DMS 273 (cell line): Measurements from ENCODE around the gene NSL1.
A peak's percentile ranks its signal among the peaks of the same experiment; 100 is the strongest.
"Not testable (repeated sequence)": the region's sequence is repeated elsewhere in the genome, so short reads cannot be mapped to it uniquely, and the experiment has no call there.

Experiments
- DNase-seq: peaks from one replicate; lab custom pipeline; 2025; ENCODE audit not compliant: unreplicated experiment; lab: John Stamatoyannopoulos, UW

Gene NSL1

DNA sequence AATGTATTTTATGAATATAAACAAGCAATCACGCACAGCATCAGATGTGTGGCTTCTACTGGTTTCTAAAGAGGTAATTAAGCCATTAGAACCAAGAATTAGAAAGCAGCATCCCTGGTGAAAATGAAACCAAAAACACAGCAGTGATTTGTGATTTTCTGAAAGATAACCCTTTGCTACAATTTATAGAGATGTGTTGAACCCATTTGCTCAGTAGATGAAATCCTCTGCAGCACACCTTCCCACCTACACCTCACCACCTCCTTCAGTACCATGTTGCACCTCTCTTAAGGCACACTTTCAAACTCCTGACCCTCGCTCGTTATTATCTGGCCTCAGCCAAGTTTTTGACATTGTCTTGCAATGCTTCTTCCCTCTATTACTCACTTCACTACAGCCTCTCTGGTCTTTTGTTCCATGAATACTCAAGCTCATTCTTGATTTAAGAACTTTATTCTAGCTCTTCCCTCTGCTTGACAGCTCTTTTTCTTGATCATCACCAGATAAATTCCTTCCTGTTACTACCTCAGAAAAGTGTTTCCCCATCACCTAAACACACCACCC is 38.6 kb downstream of the NSL1 start:
- DNase-seq = no peak

DNA sequence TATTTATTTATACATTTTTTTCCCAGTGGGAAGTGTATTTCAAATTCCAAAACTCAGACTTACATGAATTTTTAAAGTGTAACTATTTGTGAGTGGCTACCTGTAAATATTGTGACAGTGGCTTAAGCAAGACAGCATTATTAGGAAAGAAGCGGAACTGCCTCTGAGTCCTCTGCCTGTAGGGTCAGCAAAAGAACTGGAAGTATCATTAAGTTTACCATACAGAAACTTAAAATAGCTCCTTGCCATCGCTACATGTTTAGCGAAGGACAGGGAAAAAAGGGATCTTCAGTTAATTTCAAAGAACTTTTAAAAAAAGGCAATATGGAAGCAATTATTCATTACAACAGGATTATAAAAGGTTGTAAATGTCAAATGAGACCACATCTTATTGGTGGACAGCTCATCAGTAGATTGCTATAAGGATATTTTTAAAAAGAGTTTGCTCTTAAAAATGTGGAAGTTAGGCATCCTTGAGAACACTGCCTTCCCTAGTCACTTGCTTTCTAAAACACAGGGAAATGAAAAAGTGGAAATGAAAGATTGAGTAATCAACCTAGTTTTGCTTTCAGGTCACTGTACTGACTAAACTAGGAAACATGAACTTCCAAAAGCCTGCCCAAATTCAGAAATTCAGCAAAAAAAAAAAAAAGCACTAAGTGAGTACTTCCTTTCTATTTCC is 39.2 kb downstream of the NSL1 start:
- DNase-seq = no peak

DNA sequence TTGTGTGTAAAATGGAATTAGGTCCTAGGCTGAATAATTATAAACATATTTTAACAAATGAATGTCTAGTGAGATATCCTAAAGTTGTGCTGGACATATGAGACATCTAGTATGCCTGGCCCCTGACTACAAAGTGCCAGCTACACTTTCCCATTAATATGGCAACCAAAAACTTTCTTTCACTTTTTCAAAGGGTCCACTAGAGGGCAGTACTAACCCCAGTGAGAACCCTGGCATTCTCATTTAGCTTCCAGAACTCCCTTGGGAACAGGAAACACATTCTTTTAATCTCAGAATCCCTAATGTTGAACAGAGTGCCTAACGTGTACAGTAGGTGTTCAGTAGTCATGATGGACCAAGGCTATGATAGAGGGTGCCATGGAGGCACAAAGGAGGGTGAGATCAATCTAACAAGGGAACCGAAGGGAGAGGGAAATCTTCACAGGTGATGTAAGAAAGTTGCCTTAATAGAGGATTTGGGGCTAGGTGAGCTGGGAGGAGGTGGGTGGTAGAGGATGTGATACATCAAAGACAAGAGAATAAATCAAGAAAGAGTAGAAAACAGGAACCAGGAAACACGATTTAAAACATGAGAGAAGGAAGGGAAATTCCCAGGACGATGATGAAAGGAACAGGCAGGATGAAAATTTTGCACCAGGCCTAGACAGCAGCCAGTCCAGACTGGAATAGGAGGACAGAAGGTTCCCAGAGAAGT is 41.6 kb downstream of the NSL1 start:
- peak; percentile 80 for DNase-seq

DNA sequence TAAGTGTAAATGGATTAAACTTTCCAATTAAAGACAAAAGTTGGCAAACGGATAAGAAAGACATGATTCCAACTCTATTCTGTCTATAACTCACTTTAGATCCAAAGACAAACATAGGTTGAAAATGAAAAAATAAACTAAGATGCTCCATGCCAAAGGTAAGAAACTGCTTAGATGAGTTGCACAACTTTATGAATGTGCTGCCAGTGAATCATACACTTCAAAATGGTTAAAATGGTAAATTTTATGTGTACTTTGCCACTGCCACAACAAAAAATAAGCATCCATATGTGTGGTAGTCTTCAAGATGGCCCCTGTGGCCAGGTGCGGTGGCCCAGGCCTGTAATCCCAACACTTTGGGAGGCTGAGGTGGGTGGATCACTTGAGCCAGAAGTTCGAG is 45.0 kb downstream of the NSL1 start:
- DNase-seq = no peak

DNA sequence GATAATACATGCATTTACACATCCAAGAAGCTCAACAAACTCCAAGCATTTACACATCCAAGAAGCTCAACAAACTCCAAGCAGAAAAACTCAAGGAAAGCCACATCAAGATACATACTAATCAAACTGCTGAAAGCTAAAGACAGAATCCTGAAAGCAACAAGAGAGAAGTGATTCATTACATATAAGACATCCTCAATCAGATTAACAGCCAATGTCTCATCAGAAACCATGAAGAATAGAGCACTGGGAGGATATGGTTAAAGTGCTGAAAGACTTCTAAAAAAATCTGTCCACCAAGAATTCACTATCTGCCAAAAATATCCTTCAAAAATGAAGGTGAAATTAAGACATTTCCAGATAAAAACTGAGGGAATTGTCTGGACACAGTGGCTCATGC is 46.3 kb downstream of the NSL1 start:
- DNase-seq = no peak

DNA sequence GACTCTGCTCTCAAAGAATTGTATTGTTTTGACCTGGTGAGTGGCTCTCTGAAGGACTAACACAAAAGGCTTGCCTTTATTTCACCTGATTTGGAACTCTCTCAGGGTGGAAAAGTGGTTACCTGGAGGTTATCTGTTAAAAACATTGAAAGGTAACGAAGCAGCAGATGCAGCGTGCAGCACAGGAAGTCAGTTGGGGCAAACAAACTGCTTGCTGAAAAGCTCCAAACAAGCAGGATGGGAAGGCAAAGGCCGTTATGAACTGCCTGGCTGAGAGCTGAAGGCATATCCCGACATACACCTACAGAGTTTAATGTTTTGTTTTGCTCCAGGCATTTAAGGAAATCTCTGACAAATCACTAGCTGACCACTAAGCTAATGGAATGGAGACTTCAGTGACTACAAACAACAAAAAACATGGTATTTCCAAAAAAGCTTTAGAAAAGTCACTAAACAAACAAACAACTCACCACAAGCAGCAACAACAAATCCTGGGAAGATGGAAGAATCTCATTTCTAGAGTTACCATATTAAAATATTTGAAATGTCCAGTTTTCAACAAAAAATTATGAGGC is 47.6 kb downstream of the NSL1 start:
- no peak for DNase-seq

DNA sequence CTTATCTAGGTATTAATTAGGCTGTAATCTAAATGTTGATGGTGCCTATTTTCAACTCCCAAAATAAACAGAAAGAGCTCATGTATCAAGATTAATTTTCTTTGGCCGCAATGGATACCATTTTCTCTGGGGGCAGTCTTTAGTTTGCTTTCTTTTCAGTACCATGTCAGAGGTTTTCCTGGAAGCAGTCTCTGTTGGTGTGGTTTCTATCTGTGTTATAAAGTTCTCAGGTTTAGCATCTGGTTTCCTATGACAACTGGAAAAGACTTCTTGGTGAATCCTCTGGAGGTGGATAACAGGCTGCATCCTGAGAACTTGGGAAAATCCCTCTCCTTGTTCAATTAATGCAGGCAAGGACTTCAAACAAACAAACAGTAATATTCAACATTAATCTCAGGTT is 53.2 kb downstream of the NSL1 start:
- DNase-seq = no peak

DNA sequence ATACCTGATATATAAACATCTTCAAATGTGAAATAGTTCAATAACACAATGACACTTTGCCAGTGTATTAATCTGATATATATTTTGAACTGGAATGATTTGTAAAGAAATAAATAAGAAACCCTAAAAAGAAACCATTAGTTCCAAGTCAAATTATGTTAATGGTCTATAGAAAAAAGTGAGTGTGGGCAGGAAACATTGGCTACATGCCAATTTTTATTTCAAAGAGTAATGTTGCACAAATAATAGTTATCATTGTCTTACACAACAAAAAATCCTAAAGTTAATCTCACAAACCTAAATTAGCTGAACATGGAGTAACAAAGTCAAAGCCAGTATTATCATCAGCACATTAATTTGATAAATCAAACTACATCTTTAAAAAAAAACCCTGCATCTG is 54.0 kb downstream of the NSL1 start:
- DNase-seq = no peak

DNA sequence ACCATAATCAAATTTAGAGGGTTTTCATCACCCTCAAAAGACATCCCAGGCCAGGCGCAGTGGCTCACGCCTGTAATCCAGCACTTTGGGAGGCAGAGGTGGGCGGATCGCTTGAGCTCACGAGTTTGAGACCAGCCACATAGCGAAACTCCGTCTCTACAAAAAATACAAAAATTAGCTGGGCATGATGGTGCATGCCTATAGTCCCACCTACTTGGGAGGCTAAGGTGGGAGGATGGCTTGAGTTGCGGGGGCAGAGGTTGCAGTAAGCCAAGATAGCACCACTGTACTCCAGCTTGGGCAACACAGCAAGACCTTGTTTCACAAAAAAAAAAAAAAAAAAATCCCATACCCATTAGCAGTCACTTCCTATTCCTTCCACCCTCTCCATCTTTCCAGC is 58.5 kb downstream of the NSL1 start:
- no peak for DNase-seq

DNA sequence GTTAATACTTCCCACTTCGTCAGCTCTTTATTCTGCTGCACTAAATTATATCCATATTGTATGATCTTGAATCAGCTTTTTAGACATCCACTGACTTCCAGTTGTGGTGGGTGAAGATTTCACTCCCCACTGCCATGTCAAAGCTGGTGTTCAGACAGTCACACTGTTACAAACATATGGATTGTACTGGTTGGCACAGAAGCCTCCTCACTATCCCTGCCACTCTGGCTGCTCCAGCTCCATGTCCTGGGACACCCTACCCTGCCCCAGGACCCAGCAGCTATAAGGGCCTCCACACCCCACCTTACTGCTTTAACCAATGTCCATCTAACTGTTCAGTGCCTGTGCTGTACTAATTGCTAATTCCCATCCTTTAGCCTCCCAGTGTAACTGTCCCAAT is 59.9 kb downstream of the NSL1 start:
- DNase-seq = no peak

DNA sequence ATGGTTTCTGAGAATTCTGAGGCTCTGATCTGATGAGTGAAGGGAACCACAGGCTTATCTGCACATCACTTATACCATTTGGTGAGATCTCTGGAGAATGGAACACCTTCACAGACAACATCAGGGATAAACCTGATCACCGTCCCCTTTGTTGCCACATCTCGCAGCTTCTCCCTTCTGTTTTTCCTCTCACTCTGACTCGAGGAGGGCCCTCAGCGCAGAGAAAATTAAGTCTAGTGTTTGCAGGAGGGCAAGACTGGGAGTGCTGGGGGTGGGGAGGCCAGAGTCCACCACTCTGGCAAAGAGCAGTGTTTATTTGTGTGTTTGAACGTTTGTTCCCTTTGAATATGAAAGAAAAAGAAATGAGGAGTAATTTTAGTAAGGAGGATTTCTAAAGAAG is 63.0 kb downstream of the NSL1 start:
- no peak for DNase-seq

DNA sequence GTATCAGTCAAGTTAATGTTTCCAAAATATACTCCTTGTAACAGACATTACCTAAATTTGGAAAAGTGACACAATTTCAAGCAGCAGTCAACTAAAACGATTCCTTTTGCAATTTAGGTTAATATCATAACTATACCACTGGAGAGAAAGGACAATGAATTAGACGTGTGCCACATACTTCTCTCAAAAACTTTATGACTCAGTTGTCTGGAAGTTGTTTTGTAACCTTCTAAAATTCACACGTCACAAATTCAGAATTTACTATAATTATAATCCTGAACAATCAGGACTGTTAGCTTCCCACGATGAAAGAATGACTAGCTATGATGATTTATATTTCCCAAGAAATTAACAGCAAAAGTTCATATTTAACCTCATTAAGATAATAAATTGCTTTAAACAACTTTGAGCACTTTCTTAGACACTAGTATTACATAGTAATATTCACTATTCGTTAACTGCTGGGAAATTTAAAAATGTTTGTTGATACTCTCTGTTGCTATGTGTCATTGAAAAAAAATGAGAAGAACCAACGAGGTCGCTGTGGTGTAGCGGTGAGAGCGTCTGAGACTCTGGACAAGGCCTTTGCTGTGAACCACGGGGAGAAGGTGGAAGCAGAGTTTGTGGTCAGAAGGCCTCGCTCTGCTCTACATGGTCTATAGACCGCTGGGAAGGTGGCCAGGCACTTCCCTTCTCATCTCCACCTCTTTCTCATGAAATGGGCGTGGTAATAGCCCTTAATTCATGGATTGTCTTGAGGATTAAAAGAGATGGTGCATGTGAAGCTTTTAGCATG is 64.0 kb downstream of the NSL1 start:
- DNase-seq = no peak

DNA sequence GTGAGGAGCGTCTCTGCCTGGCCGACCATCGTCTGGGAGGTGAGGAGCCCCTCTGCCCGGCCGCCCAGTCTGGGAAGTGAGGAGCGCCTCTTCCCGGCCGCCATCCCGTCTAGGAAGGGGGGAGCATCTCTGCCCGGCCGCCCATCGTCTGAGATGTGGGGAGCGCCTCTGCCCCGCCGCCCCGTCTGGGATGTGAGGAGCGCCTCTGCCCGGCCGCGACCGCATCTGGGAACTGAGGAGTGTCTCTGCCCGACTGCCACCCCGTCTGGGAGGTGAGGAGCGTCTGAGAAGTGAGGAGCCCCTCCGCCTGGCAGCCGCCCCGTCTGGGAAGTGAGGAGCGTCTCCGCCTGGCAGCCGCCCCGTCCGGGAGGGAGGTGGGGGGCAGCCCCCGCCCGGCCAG is 66.9 kb downstream of the NSL1 start:
- DNase-seq = not testable (repeated sequence)

DNA sequence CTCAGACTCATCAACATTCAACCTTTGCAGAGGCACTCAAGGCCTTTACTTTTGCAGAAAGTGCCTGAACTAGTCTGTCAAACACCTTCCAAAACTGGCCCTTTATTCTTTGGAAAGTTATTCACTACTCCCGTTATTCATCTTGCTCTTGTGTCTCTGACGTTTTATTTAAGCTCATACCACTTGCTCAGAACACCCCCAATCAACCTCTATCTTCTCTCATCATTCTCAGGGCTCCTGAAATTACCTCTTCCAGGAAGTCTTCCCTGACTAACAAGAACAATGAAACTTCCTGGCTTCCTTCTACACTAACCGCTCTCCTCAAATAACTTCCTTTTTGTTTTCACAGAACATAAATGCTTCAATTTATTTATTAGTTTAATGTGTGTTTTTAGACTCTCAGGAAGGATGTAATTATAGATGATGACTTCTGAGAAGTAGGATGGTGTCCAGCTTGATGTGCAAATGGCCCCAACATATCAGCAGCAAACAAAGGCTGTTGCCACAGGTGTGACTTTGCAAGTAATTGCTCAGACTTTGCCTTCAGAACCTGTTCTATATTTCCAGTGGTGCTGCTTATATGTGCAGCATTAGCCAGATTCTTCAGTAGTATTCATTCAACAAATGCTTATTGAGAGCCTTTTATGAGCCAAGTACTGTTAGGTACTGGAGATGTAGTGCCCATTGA is 69.2 kb downstream of the NSL1 start:
- no peak for DNase-seq

DNA sequence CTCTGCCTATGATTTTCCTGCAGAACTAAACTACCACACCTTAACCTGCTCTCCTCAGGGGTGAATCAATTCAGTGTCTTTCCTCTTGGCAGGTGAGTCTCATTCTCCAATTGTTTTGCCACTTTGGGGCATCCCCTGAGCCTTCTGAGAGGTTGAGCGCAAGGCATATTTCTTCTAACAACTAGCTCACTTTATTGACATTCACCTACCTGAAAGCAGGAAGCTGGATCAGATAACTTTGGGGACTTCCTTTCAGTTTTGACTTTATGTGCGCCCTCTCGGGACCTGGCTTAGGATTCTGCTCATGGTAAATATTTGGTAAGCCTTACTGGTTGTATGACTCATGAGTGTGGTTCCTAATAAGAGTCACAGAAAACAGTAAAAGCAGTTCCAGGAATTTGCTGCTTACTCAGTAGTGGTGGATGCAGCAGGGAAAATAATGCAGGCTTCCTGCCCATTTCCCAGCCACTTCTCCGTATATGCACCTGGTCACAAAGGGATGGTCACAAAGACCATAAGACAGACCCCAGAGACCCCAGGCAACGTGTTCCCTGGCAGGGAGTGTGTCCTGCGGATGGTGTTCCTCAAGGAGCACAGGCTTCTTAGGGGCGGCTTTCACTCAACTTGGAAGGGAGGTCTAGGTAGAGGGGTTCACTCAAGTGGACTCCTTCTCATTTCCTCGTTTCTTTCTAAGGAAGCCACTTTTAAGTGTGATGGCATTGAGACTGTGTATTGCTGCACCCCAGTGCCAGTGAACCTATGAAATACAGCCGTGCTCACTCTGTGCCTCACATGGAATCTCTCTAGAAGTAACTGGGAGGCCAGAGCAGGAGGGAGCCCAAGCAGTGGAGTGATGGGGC is 70.0 kb downstream of the NSL1 start:
- DNase-seq = no peak

DNA sequence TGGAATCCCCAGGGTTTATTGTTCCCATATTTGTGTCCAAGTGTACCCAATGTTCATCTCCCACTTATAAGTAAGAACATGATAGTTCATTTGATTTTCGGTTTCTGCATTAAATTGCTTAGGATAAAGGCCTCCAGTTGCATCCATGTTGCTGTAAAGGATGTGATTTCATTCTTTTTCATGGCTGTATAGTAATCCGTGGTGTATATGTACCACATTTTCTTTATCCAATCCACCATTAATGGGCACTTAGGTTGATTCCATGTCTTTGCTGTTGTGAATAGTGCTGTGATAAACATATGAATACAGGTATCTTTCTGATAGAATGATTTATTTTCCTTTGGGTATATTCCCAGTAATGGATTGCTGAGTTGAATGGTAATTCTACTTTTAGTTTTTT is 71.9 kb downstream of the NSL1 start:
- no peak for DNase-seq

DNA sequence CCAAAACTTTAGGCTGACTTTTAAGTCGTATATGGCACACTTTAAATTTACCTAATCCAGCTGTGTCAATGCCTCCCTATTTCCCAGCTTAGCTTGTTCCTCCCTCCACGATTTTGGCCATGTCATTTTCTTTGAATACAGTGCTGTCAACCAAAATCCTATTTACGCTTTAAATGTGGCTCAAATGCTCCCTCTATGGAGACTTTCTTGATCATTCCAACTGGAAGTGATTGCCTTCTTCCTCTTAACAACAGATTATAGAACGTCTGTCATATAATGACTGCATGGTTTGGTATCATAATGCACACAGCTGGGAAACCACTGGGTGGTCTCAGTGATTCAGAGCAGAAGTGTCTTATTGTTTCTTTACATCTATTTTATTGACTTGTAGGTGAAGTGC is 73.1 kb downstream of the NSL1 start:
- DNase-seq = peak; percentile 56

DNA sequence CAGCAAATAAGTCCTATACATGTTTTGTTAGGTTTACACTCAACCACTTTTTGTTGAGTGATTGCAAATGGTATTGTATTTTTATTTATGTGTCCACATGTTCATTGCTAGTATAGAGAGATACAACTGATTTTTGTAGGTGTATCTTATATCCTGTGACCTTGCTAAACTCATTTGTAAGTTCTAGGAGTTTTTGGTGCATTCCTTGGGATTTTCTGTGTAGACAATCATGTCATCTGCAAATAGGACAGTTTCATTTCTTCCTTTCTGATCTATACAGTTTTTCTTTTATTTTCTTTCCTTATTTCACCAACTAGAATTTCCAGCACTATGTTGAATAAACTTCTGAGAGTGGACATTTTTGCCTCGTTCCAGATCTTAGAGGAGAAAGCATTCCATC is 75.4 kb downstream of the NSL1 start:
- no peak for DNase-seq

DNA sequence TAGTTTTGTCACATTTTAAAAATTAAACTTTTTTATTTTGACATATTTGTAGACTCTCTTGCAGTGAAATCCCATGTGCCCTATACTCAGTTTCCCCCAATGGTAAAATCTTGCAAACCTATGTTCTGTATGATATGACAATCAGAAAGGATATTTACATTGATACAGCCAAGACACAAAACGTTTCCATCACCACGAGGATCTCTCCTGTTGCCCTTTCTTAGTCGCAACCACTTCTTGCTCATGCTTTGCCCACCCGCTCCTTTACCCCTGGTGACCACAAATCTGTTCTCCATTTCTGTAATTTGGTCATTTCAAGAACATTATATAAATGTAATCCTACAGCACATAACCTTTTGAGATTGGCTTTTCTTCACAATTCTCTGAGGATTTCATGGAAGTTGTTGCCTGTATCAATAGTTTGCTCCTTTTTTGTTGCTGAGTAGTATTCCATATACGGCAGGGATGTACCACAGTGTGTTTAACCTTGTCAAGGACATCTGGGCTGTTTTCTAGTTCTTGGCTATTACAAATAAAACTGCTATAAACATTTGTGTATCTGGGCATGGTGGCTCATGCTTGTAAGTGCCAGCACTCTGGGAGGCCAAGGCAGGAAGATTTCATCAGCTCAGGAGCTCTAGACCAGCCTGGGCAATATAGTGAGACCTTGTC is 78.0 kb downstream of the NSL1 start:
- no peak for DNase-seq
